Measurements from ENCODE around the gene HOXA9.

GRCh38 chr7:27203365-27203953 is 38.1 kb upstream of the HOXA9 start:
- TF ChIP-seq RFX5 (IDR thresholded peaks at IDR 0.05) (no peak), CTCF (IDR thresholded peaks at IDR 0.05) (no peak), POLR2A (IDR thresholded peaks at IDR 0.05; ENCODE audit: low read length) (no peak), JUNB (IDR thresholded peaks at IDR 0.05) (no peak), ZFP36 (IDR thresholded peaks at IDR 0.05; ENCODE audit: borderline replicate concordance, partially characterized antibody) (no peak), USF2 (IDR thresholded peaks at IDR 0.05) (no peak), MAFK (IDR thresholded peaks at IDR 0.05; ENCODE audit: partially characterized antibody) (no peak), KDM1A (IDR thresholded peaks at IDR 0.05; ENCODE audit: low read depth) (no peak), KDM5A (IDR thresholded peaks at IDR 0.05) (no peak), CHD4 (IDR thresholded peaks at IDR 0.05; ENCODE audit: borderline replicate concordance) (no peak), TP53 (CRISPR knock-in tag; IDR thresholded peaks at IDR 0.05) (no peak), ZNF302 (CRISPR knock-in tag; IDR thresholded peaks at IDR 0.05) (no peak)

Measured in A549 (cell line).